ENCODE data around the gene OR51A2.

The OR51A2 gene

GRCh38 chr11:4975436-4975835 lies 19.9 kb upstream of the OR51A2 start:
- CTCF ChIA-PET: no interaction called here
- no peak for DNase-seq (ENCODE audit: extremely low spot score)
- POLR2A ChIA-PET: no interaction called here
- TF ChIP-seq ARNT (IDR thresholded peaks at IDR 0.05) (no peak), ZNF384 (IDR thresholded peaks at IDR 0.05) (no peak), BHLHE40 (IDR thresholded peaks at IDR 0.05; ENCODE audit: borderline replicate concordance) (no peak), SP1 (IDR thresholded peaks at IDR 0.05) (no peak), CTBP1 (IDR thresholded peaks at IDR 0.05; ENCODE audit: borderline replicate concordance) (no peak), ELF4 (IDR thresholded peaks at IDR 0.05) (no peak), LEF1 (IDR thresholded peaks at IDR 0.05; ENCODE audit: borderline replicate concordance) (no peak), L3MBTL2 (conservative IDR thresholded peaks at IDR 0.05) (no peak), NFRKB (IDR thresholded peaks at IDR 0.05) (no peak), TARDBP (IDR thresholded peaks at IDR 0.05) (no peak), FOXA1 (IDR thresholded peaks at IDR 0.05) (no peak), FOXK2 (IDR thresholded peaks at IDR 0.05) (no peak), HDGF (IDR thresholded peaks at IDR 0.05; ENCODE audit: borderline replicate concordance) (no peak), FOXM1 (IDR thresholded peaks at IDR 0.05; ENCODE audit: borderline replicate concordance) (no peak), PKNOX1 (IDR thresholded peaks at IDR 0.05) (no peak), SUZ12 (IDR thresholded peaks at IDR 0.05) (no peak)

- TF ChIP-seq BHLHE40 (IDR thresholded peaks at IDR 0.05; ENCODE audit: borderline replicate concordance): no peak
- TF ChIP-seq ZNF384 (IDR thresholded peaks at IDR 0.05): no peak
- TF ChIP-seq SP1 (IDR thresholded peaks at IDR 0.05): no peak
- TF ChIP-seq FOXK2 (IDR thresholded peaks at IDR 0.05): no peak
- TF ChIP-seq HDGF (IDR thresholded peaks at IDR 0.05; ENCODE audit: borderline replicate concordance): no peak
- TF ChIP-seq L3MBTL2 (conservative IDR thresholded peaks at IDR 0.05): no peak
- TF ChIP-seq FOXA1 (IDR thresholded peaks at IDR 0.05): no peak
- TF ChIP-seq CTBP1 (IDR thresholded peaks at IDR 0.05; ENCODE audit: borderline replicate concordance): no peak
- no peak for TF ChIP-seq FOXM1 (IDR thresholded peaks at IDR 0.05; ENCODE audit: borderline replicate concordance)
- no peak for TF ChIP-seq LEF1 (IDR thresholded peaks at IDR 0.05; ENCODE audit: borderline replicate concordance)
- no peak for TF ChIP-seq TARDBP (IDR thresholded peaks at IDR 0.05)
- TF ChIP-seq NFRKB (IDR thresholded peaks at IDR 0.05): no peak
- TF ChIP-seq PKNOX1 (IDR thresholded peaks at IDR 0.05): no peak
- ChIA-PET POLR2A (no interaction called here), CTCF (no interaction called here)
- no peak for DNase-seq (ENCODE audit: extremely low spot score)
Observed at GRCh38 chr11:4962816-4963215, 7.3 kb upstream of the OR51A2 start.

GRCh38 chr11:4960877-4961276 lies 5.4 kb upstream of the OR51A2 start:
- DNase-seq (ENCODE audit: extremely low spot score): no peak
- POLR2A ChIA-PET: no interaction called here
- TF ChIP-seq ELF4 (IDR thresholded peaks at IDR 0.05): no peak
- no peak for TF ChIP-seq HDGF (IDR thresholded peaks at IDR 0.05; ENCODE audit: borderline replicate concordance)
- no peak for TF ChIP-seq FOXA1 (IDR thresholded peaks at IDR 0.05)
- TF ChIP-seq L3MBTL2 (conservative IDR thresholded peaks at IDR 0.05): no peak
- TF ChIP-seq ARNT (IDR thresholded peaks at IDR 0.05): no peak
- no peak for TF ChIP-seq ZNF384 (IDR thresholded peaks at IDR 0.05)
- no peak for TF ChIP-seq FOXM1 (IDR thresholded peaks at IDR 0.05; ENCODE audit: borderline replicate concordance)
- no peak for TF ChIP-seq CTBP1 (IDR thresholded peaks at IDR 0.05; ENCODE audit: borderline replicate concordance)
- TF ChIP-seq TARDBP (IDR thresholded peaks at IDR 0.05): no peak
- TF ChIP-seq BHLHE40 (IDR thresholded peaks at IDR 0.05; ENCODE audit: borderline replicate concordance): no peak
- TF ChIP-seq SUZ12 (IDR thresholded peaks at IDR 0.05): no peak
- no peak for TF ChIP-seq LEF1 (IDR thresholded peaks at IDR 0.05; ENCODE audit: borderline replicate concordance)
- no peak for TF ChIP-seq NFRKB (IDR thresholded peaks at IDR 0.05)
- TF ChIP-seq SP1 (IDR thresholded peaks at IDR 0.05): no peak
- TF ChIP-seq FOXK2 (IDR thresholded peaks at IDR 0.05): no peak
- TF ChIP-seq PKNOX1 (IDR thresholded peaks at IDR 0.05): no peak
- CTCF ChIA-PET: no interaction called here

GRCh38 chr11:4957396-4957795 lies 1.9 kb upstream of the OR51A2 start:
- no peak for TF ChIP-seq HDGF (IDR thresholded peaks at IDR 0.05; ENCODE audit: borderline replicate concordance)
- no peak for TF ChIP-seq PKNOX1 (IDR thresholded peaks at IDR 0.05)
- no peak for TF ChIP-seq LEF1 (IDR thresholded peaks at IDR 0.05; ENCODE audit: borderline replicate concordance)
- TF ChIP-seq TARDBP (IDR thresholded peaks at IDR 0.05): no peak
- TF ChIP-seq FOXM1 (IDR thresholded peaks at IDR 0.05; ENCODE audit: borderline replicate concordance): no peak
- no peak for TF ChIP-seq FOXA1 (IDR thresholded peaks at IDR 0.05)
- no peak for TF ChIP-seq BHLHE40 (IDR thresholded peaks at IDR 0.05; ENCODE audit: borderline replicate concordance)
- TF ChIP-seq NFRKB (IDR thresholded peaks at IDR 0.05): no peak
- TF ChIP-seq CTBP1 (IDR thresholded peaks at IDR 0.05; ENCODE audit: borderline replicate concordance): no peak
- no peak for TF ChIP-seq SP1 (IDR thresholded peaks at IDR 0.05)
- no peak for TF ChIP-seq ARNT (IDR thresholded peaks at IDR 0.05)
- TF ChIP-seq ELF4 (IDR thresholded peaks at IDR 0.05): no peak
- ChIA-PET CTCF (no interaction called here), POLR2A (no interaction called here)
- DNase-seq (ENCODE audit: extremely low spot score): no peak

GRCh38 chr11:4947505-4947904 lies 8.0 kb downstream of the OR51A2 start, which contains the start of gene OR51A4:
Gene OR51A4, minus strand, starts transcription at chr11:4947605. Its CDS starts 505 bp downstream, at chr11:4947100.
- DNase-seq (ENCODE audit: extremely low spot score): no peak
- ChIA-PET CTCF (no interaction called here), POLR2A (no interaction called here)
- no peak for TF ChIP-seq HDGF (IDR thresholded peaks at IDR 0.05; ENCODE audit: borderline replicate concordance)
- TF ChIP-seq SUZ12 (IDR thresholded peaks at IDR 0.05): no peak
- no peak for TF ChIP-seq TARDBP (IDR thresholded peaks at IDR 0.05)

- DNase-seq (ENCODE audit: extremely low spot score): no peak
- TF ChIP-seq HDGF (IDR thresholded peaks at IDR 0.05; ENCODE audit: borderline replicate concordance) (no peak), BHLHE40 (IDR thresholded peaks at IDR 0.05; ENCODE audit: borderline replicate concordance) (no peak), LEF1 (IDR thresholded peaks at IDR 0.05; ENCODE audit: borderline replicate concordance) (no peak), NFRKB (IDR thresholded peaks at IDR 0.05) (no peak), CTBP1 (IDR thresholded peaks at IDR 0.05; ENCODE audit: borderline replicate concordance) (no peak), ZNF384 (IDR thresholded peaks at IDR 0.05) (no peak), FOXK2 (IDR thresholded peaks at IDR 0.05) (no peak), PKNOX1 (IDR thresholded peaks at IDR 0.05) (no peak), SP1 (IDR thresholded peaks at IDR 0.05) (no peak), TARDBP (IDR thresholded peaks at IDR 0.05) (no peak), ARNT (IDR thresholded peaks at IDR 0.05) (no peak), ELF4 (IDR thresholded peaks at IDR 0.05) (no peak), FOXA1 (IDR thresholded peaks at IDR 0.05) (no peak), L3MBTL2 (conservative IDR thresholded peaks at IDR 0.05) (no peak)
- POLR2A ChIA-PET: no interaction called here
- CTCF ChIA-PET: no interaction called here
Observed at GRCh38 chr11:4936745-4937144, 18.8 kb downstream of the OR51A2 start.

Data from HEK293T (cell line).